ENCODE data around the gene FBXL20.

FBXL20 gene

DNA sequence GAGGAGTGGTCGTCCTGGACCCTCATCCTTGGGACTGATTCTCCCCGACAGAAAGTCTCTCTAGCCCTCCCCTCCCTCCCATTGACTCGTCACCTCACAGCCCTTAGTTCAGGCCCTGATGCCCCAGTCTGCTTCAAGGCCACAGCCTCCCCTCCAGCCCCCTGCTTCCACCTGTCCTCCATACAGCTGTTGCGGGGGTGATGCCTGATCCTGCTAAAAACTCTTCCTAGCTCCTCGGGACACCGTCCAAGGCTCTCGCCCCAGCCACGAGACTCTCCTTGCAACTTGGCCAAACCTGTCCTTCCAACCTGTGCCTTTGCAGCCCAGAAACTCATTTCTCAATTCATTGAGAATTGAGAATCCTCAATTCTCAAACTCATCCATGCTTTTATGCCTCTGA, 182.5 kb downstream of the FBXL20 start:
- TF ChIP-seq, protein P1, sequence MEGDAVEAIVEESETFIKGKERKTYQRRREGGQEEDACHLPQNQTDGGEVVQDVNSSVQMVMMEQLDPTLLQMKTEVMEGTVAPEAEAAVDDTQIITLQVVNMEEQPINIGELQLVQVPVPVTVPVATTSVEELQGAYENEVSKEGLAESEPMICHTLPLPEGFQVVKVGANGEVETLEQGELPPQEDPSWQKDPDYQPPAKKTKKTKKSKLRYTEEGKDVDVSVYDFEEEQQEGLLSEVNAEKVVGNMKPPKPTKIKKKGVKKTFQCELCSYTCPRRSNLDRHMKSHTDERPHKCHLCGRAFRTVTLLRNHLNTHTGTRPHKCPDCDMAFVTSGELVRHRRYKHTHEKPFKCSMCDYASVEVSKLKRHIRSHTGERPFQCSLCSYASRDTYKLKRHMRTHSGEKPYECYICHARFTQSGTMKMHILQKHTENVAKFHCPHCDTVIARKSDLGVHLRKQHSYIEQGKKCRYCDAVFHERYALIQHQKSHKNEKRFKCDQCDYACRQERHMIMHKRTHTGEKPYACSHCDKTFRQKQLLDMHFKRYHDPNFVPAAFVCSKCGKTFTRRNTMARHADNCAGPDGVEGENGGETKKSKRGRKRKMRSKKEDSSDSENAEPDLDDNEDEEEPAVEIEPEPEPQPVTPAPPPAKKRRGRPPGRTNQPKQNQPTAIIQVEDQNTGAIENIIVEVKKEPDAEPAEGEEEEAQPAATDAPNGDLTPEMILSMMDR (IDR thresholded peaks at IDR 0.05; ENCODE audit: control insufficient read depth, insufficient read depth, low read depth, low read length, missing control alignments): no peak
- DNase-seq (ENCODE audit: low read depth): no peak
- no peak overlapping the region for H3K4me3 ChIP-seq (ENCODE audit: control insufficient read depth, low read depth, low read length)

DNA sequence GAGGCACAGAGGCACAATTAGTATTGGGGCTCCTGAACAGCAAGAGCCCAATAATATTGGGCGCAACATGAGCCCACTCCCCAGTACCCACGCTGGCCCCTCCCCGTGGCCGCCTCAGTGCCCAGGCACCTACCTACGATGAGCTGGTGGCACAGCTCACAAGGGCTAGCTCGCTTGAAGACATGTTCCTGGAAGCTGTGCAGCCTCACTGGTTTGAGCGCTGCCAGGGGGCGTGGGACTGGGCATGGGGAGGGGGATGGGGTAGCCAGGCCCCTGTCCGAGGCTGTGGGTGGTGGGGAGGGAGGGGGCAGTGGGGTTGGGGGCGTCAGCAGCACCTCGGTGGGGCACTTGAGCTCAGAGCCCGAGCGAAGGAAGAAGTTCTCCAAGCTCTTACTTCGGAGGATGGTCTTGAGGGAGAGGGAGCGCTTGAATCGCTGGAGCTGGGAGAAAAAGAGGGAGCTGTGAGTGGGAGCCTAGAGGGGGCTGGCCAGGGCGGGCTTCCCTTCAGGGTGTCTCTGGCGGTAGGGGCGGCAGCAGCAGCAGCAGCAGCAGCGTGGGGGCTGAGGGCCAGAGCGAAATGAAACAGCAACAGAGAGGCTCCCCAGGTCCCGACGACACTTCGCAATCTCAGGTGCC, 183.6 kb downstream of the FBXL20 start:
- DNase-seq (ENCODE audit: low read depth): no peak
- H3K4me3 ChIP-seq (ENCODE audit: control insufficient read depth, low read depth, low read length): no peak overlapping the region
- TF ChIP-seq, protein P1 (IDR thresholded peaks at IDR 0.05; ENCODE audit: control insufficient read depth, insufficient read depth, low read depth, low read length, missing control alignments): no peak

DNA sequence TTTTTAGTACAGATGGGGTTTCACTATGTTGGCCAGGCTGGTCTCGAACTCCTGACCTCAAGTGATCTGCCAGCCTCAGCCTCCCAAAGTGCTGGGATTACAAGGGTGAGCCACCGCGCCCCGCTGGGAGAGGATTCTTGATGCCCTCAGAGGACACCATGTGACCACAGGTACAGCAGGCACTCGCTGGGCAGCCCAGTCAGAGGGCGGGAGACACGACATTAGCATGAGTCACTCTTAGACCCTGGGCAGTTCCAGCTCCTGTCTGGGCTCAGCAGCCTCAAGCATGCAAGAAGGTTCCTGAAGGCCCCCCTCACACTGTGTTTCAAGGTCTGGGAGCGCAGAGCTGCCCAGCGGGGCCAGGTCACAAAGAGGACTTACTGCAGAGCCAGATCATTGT, 187.6 kb downstream of the FBXL20 start:
- no peak overlapping the region for H3K4me3 ChIP-seq (ENCODE audit: control insufficient read depth, low read depth, low read length)
- TF ChIP-seq, protein P1 (IDR thresholded peaks at IDR 0.05; ENCODE audit: control insufficient read depth, insufficient read depth, low read depth, low read length, missing control alignments): no peak
- no peak for DNase-seq (ENCODE audit: low read depth)

DNA sequence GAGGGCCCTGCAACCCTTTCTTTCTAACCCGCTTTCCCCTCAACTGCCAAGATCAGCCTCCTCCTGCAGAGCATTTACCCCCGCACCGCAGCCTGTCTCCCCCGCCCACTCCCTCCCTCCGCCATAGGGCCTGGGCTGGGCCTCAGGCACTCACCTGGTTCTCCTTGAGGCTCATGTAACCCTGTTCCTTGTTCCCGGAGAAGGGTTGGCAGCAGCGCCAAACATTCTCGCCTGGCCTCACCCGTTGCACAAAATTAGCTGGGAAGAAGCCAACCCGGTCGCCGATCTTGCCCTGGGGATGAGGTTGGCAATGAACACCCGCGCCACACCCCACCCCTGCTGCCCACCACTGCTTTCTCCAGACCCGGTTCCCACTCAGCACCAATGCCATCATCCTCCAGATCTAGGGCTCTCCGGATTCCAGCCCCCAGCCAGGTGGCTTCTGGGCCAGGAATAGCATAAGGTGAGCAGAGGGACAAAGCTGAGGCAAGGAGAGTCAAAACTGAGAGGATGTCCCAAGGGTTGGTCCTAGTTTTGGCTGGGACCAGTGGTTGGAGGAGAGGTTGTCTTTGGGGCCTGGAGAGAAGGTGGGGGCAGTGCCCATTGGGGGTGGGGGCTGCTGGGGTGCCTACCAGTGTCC, 188.5 kb downstream of the FBXL20 start:
- H3K4me3 ChIP-seq (ENCODE audit: control insufficient read depth, low read depth, low read length): no peak overlapping the region
- no peak for DNase-seq (ENCODE audit: low read depth)
- TF ChIP-seq, protein P1 (IDR thresholded peaks at IDR 0.05; ENCODE audit: control insufficient read depth, insufficient read depth, low read depth, low read length, missing control alignments): no peak

DNA sequence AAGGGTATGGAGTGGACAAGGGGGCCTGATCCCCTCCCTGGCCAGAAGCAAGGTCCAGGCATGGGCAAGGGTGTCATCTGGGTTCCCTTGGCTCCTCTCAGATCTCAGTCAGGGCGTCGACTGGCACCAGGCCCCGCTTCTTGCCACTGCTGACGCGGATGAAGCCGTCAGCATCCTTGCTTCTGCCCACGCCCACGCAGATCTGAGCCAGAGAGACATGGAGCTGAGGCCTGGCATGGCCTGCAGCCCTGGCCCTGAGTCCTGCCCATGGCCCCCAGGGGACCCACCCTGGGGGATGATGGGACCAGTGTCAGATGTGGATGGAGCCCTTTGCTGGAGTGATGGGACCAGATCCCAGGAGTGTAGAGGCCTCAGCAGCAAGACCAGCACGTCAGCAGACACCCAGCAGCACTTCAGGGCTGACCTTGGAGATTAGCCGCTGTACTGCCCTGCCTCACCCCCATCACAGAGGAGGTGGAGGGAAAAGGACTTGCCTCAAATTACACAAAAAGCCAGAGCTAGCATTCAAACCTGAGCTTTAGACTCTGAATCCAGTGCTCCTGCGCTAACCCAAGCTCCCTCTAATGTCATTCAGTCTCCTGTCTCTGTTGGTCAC, 189.1 kb downstream of the FBXL20 start:
- no peak overlapping the region for H3K4me3 ChIP-seq (ENCODE audit: control insufficient read depth, low read depth, low read length)
- no peak for DNase-seq (ENCODE audit: low read depth)
- TF ChIP-seq, protein P1 (IDR thresholded peaks at IDR 0.05; ENCODE audit: control insufficient read depth, insufficient read depth, low read depth, low read length, missing control alignments): no peak

DNA sequence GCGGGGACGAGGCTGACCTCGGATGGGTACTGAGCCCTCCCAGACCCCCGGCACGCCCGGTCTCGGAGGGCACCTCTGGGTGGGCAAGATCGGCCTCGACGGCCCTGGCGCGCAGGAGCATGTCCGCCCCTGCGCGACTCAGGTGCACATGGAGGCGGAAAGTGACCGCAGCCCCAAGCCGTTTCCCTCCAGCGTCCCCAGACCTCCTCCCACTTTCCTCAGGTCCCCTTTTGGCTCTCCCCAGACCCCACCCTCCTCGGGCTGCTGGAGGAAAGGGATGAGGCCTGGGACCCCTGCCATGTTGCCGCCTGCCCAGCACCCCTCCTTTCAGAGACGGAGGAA, 191.4 kb downstream of the FBXL20 start:
- no peak for DNase-seq (ENCODE audit: low read depth)
- H3K4me3 ChIP-seq (ENCODE audit: control insufficient read depth, low read depth, low read length): peak overlapping the region; percentile 39
- TF ChIP-seq, protein P1 (IDR thresholded peaks at IDR 0.05; ENCODE audit: control insufficient read depth, insufficient read depth, low read depth, low read length, missing control alignments): no peak

Measured in AG09309 (cell line).